Lung (tissue), 12 donors: Measurements from ENCODE around the gene SAT2. TPM values are rescaled to one million over a fixed set of nuclear protein-coding genes. Genes with fewer than 3 reads are reported as not detected.

Experiments
- ATAC-seq: fragments of 200-7000 bp; cut with Tn5 transposase; one replicate; pipeline ENCODE4 v1.9.1; 2020; ENCODE audit warnings: moderate number of reproducible peaks; ENCODE audit not compliant: insufficient read depth, low FRiP score
- DNase-seq, 3 donors: peaks; one replicate each; pipeline ENCODE4 v3.0.0-alpha.2; 2013 to 2017
- H3K27ac ChIP-seq, 2 donors: one replicate each; pipeline ENCODE4 v1.5.1; 2013; ENCODE audit warnings: mild to moderate bottlenecking in 2 of 2, moderate library complexity in 2 of 2, control low read depth in 1 of 2, inconsistent platforms in 1 of 2, low read depth in 1 of 2, low read length in 1 of 2
- H3K27me3 ChIP-seq, 3 donors: one replicate each; pipeline ENCODE4 v1.5.1; 2013; ENCODE audit warnings: low read length in 2 of 3; ENCODE audit not compliant: control insufficient read depth in 3 of 3, insufficient read depth in 3 of 3
- H3K36me3 ChIP-seq, 4 donors: one replicate each; pipeline ENCODE4 v1.5.1; 2013; ENCODE audit warnings: low read length in 4 of 4, mild to moderate bottlenecking in 1 of 4, moderate library complexity in 1 of 4; ENCODE audit not compliant: control insufficient read depth in 4 of 4, insufficient read depth in 4 of 4
- H3K4me1 ChIP-seq, 5 donors: one replicate each; pipeline ENCODE4 v1.5.1; 2013; ENCODE audit warnings: low read length in 5 of 5, mild to moderate bottlenecking in 2 of 5, moderate library complexity in 1 of 5; ENCODE audit not compliant: control insufficient read depth in 5 of 5, insufficient read depth in 5 of 5
- H3K4me3 ChIP-seq: one replicate; pipeline ENCODE4 v1.5.1; 2013; ENCODE audit warnings: mild to moderate bottlenecking, control low read depth, moderate library complexity
- H3K9ac ChIP-seq, 2 donors: one replicate each; pipeline ENCODE4 v1.5.1; 2013; ENCODE audit warnings: low read length in 2 of 2, control low read depth in 1 of 2; ENCODE audit not compliant: insufficient read depth in 1 of 2
- H3K9me3 ChIP-seq, 4 donors: one replicate each; pipeline ENCODE4 v1.5.1; 2013; ENCODE audit warnings: low read length in 3 of 4, mild to moderate bottlenecking in 1 of 4, moderate library complexity in 1 of 4; ENCODE audit not compliant: control insufficient read depth in 4 of 4, insufficient read depth in 3 of 4
- CTCF ChIP-seq: IDR thresholded peaks from 2 replicates; pipeline ENCODE4 v1.5.1; 2012; ENCODE audit warnings: mild to moderate bottlenecking; ENCODE audit errors: control extremely low read depth, extremely low read depth
- WGBS, 2 donors: extraction: QIAGEN DNeasy Blood & Tissue Kit; methylation state at CpG; one replicate each; pipeline ENCODE4 v1.1.7; 2013; 5-methylcytosine and 5-hydroxymethylcytosine counted together
- polyA plus RNA-seq, 2 donors: library from polyadenylated mRNA; stranded (reverse); fragments of 200-250 nt; gene quantifications; one replicate each; pipeline ENCODE4 v1.2.1, GENCODE V29; 2013
- total RNA-seq, 2 donors: library from RNA; depleted of rRNA in 1 of 2; stranded (reverse); fragments of >200 nt in 1 of 2; gene quantifications; one replicate each; pipeline ENCODE4 v1.2.1, GENCODE V29; 2014 to 2021
- donor health status: control.
- donor health status: control.
- donor health status: Bipolar disorder and iron deficiency.
- donor health status: healthy.
- donor health status: DM: yes; HTN: yes; CAD: no.

Gene SAT2
- total and polyA plus RNA-seq, 4 donors, result 50.7 to 168 (median 89.5) TPM

- Histone ChIP-seq H3K9me3 (no peaks in the 10 kb centered on the region), H3K9ac (peak overlapping the region in 1 of 2 donors; percentile 54), H3K4me3 (no peak overlapping the region), H3K27ac (no peak overlapping the region), H3K4me1 (peaks cover 0 to 46% (median 7%) of the 10 kb centered on the region in 5 donors), H3K36me3 (peaks cover 0 to 12% (median 1%) of the 10 kb centered on the region in 4 donors), H3K27me3 (peaks cover 0 to 11% (median 0%) of the 10 kb centered on the region in 3 donors)
- DNase-seq, result peak in 2 of 3 donors; percentile 46 to 73
- ATAC-seq, result no peak
- TF ChIP-seq CTCF, result no peak
- WGBS, 2 donors, result 70 to 76% methylated on average over 12 of the region's 12 CpGs
Measured at GRCh38 chr17:7652388-7653356, 25.1 kb upstream of the SAT2 start.

GRCh38 chr17:7651665-7652387 lies 24.2 kb upstream of the SAT2 start:
- peaks cover 0 to 12% (median 1%) of the 10 kb centered on the region in 4 donors for H3K36me3 ChIP-seq
- no peak overlapping the region for H3K27ac ChIP-seq
- ATAC-seq (no peak), DNase-seq (peak; percentile 86 to 93 (median 90))
- no peak for TF ChIP-seq CTCF
- 6 to 14% methylated on average over 19 to 54 of the region's 54 CpGs for WGBS, 2 donors
- peaks cover 0 to 11% (median 0%) of the 10 kb centered on the region in 3 donors for H3K27me3 ChIP-seq
- peak overlapping the region in 1 of 2 donors; percentile 54 for H3K9ac ChIP-seq
- no peaks in the 10 kb centered on the region for H3K9me3 ChIP-seq
- H3K4me3 ChIP-seq, result no peak overlapping the region
- peaks cover 0 to 42% (median 5%) of the 10 kb centered on the region in 5 donors for H3K4me1 ChIP-seq

GRCh38 chr17:7651097-7651664 lies 23.6 kb upstream of the SAT2 start:
- ATAC-seq (no peak), DNase-seq (no peak)
- Histone ChIP-seq H3K4me1 (peaks cover 0 to 36% (median 5%) of the 10 kb centered on the region in 5 donors), H3K36me3 (peaks cover 0 to 9% (median under 1%) of the 10 kb centered on the region in 4 donors), H3K9ac (peak overlapping the region in 1 of 2 donors; percentile 42), H3K27me3 (peaks cover 0 to 11% (median 0%) of the 10 kb centered on the region in 3 donors), H3K27ac (no peak overlapping the region), H3K9me3 (no peaks in the 10 kb centered on the region), H3K4me3 (no peak overlapping the region)
- 0 to 2% methylated on average over 37 to 45 of the region's 45 CpGs for WGBS, 2 donors
- no peak for TF ChIP-seq CTCF
